ACC112 (cell line): ENCODE measurements around the gene SLC22A24.
"Not testable (repeated sequence)": the region's sequence is repeated elsewhere in the genome, so short reads cannot be mapped to it uniquely, and the experiment has no call there.

Source experiments
- H2AFZ ChIP-seq: fragments of 200-600 bp; sonication (generic); one replicate; pipeline ENCODE4 v1.6.0; 2017; ENCODE audit warnings: antibody characterized with exemption, low read length; ENCODE audit not compliant: unreplicated experiment
- H3K27ac ChIP-seq: fragments of 200-600 bp; sonication (generic); 2 replicates; pipeline ENCODE4 v1.5.1; 2014; ENCODE audit warnings: low read depth, mild to moderate bottlenecking, antibody characterized with exemption, low read length, moderate library complexity
- H3K27me3 ChIP-seq: fragments of 200-600 bp; sonication (generic); 2 replicates; pipeline ENCODE4 v1.6.1; 2014; ENCODE audit warnings: mild to moderate bottlenecking, antibody characterized with exemption, low read length, moderate library complexity, mixed read lengths; ENCODE audit not compliant: insufficient read depth
- H3K36me3 ChIP-seq: fragments of 200-600 bp; sonication (generic); 2 replicates; pipeline ENCODE4 v1.6.1; 2016; ENCODE audit warnings: mild to moderate bottlenecking, antibody characterized with exemption, low read length, moderate library complexity, mixed read lengths; ENCODE audit not compliant: insufficient read depth
- H3K4me1 ChIP-seq: fragments of 200-600 bp; sonication (generic); one replicate; pipeline ENCODE4 v1.6.1; 2016; ENCODE audit warnings: low read length, mixed read lengths; ENCODE audit not compliant: insufficient read depth, unreplicated experiment, control insufficient read depth
- H3K4me3 ChIP-seq: fragments of 200-600 bp; sonication (generic); 2 replicates; pipeline ENCODE4 v1.5.1; 2014; ENCODE audit warnings: mild to moderate bottlenecking, low read depth, low read length
- H3K79me2 ChIP-seq: fragments of 200-600 bp; sonication (generic); one replicate; pipeline ENCODE4 v1.6.0; 2016; ENCODE audit warnings: low read length; ENCODE audit not compliant: control insufficient read depth, unreplicated experiment, insufficient read depth

The SLC22A24 gene

GRCh38 chr11:63080682-63081081 lies 63.3 kb downstream of the SLC22A24 start:
- Histone ChIP-seq H3K4me1 (no peaks in the 10 kb centered on the region), H3K27me3 (peaks cover 22% of the 10 kb centered on the region), H3K79me2 (no peaks in the 10 kb centered on the region), H2AFZ (no peak overlapping the region), H3K4me3 (no peak overlapping the region), H3K36me3 (no peaks in the 10 kb centered on the region), H3K27ac (no peak overlapping the region)

DNA sequence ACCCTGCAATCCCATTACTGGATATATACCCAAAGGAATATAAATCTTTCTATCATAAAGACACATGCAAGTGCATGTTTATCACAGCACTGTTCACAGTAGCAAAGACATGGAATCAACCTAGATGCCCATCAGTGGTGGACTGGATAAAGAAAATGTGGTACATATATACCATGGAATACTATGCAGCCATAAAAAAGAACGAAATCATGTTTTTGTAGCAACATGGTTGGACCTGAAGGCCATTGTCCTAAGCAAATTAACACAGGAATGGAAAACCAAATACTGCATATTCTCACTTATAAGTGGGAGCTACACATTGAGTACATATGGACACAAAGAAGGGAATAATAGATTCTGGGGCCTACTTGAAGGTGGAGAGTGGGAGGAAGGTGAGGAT lies 97.8 kb downstream of the SLC22A24 start:
- H3K4me3 ChIP-seq: not testable (repeated sequence)

GRCh38 chr11:63042596-63042995 lies 101.4 kb downstream of the SLC22A24 start:
- Histone ChIP-seq H3K79me2 (no peaks in the 10 kb centered on the region), H3K4me1 (no peaks in the 10 kb centered on the region), H3K4me3 (no peak overlapping the region), H3K27me3 (peaks cover 12% of the 10 kb centered on the region; the same call in 1 of the 2 replicates), H2AFZ (no peak overlapping the region), H3K36me3 (no peaks in the 10 kb centered on the region), H3K27ac (no peak overlapping the region)

More for the DNA sequence above, 97.8 kb downstream of the SLC22A24 start:
- H3K36me3 ChIP-seq, H2AFZ ChIP-seq, H3K79me2 ChIP-seq, H3K4me1 ChIP-seq, H3K27ac ChIP-seq: not testable (repeated sequence)
- H3K27me3 ChIP-seq: peaks cover 34% of the 10 kb centered on the region; the same call in 1 of the 2 replicates

DNA sequence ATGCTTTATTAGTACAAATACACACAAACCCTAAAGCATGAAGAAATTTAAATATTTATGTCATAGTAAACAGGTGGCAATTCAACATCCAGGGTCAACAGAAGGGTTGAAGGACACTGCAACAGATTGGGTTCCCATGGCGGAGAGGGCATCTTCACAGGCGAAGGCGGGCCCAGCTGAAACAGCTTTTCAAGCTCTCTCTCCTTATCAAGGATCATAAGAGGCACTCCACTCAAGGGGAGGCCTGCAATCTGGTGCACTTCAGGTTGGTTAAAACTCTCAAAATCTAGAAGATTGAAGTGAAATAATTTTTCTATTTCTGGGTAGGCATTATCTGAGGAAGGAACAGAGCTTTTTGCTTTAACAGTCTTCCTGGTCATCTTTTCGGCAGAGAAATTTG lies 111.6 kb downstream of the SLC22A24 start:
- H3K36me3 ChIP-seq: no peaks in the 10 kb centered on the region
- H3K79me2 ChIP-seq: no peaks in the 10 kb centered on the region
- no peaks in the 10 kb centered on the region for H3K4me1 ChIP-seq
- no peak overlapping the region for H3K27ac ChIP-seq
- peaks cover 62% of the 10 kb centered on the region for H3K27me3 ChIP-seq
- no peak overlapping the region for H3K4me3 ChIP-seq
- H2AFZ ChIP-seq: no peak overlapping the region
